ENCODE results near the gene ADAM33. TPM values are rescaled to one million over a fixed set of nuclear protein-coding genes. Genes with fewer than 3 reads are reported as not detected.

Gene ADAM33
- total RNA-seq, 1 donor from 2014 or later, result 11.7 TPM

DNA sequence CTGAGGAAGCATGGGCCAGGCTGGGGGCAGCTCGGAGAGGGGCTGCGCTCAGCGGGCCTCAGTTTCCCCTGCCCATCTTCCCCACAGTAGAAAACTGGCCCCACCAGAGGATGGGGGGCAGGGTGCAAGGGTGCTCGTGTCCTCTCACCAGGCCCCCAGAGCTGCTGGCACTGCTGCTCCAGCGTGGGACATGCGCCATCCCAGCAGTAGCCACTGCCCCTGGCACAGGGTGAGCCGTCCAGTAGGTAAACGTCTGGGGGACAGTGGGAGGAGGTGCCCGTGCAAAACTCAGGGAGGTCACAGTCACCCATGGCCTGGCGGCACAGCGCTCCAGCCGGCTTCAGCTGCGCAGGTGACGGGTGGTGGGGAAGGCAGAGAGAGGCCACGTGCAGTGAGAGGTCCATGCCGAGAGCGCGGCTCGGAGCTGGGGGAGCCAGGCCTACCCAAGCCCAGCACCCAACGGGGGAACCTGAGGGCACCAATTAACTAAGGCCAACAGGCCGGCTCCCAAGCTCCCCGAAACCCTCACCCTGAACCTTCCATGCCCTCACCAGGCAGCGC is 9.7 kb downstream of the ADAM33 start:
- H3K9me3 ChIP-seq, result no peaks in the 10 kb centered on the region
- H3K27me3 ChIP-seq (ENCODE audit: low read depth), result peaks cover 61% of the 10 kb centered on the region
- no peak overlapping the region for H3K27ac ChIP-seq
- no peaks in the 10 kb centered on the region for H3K36me3 ChIP-seq
- H3K4me3 ChIP-seq, result no peak overlapping the region
- intact Hi-C loops (cut with DNase I), result no loop called here
- TF ChIP-seq, protein P1, sequence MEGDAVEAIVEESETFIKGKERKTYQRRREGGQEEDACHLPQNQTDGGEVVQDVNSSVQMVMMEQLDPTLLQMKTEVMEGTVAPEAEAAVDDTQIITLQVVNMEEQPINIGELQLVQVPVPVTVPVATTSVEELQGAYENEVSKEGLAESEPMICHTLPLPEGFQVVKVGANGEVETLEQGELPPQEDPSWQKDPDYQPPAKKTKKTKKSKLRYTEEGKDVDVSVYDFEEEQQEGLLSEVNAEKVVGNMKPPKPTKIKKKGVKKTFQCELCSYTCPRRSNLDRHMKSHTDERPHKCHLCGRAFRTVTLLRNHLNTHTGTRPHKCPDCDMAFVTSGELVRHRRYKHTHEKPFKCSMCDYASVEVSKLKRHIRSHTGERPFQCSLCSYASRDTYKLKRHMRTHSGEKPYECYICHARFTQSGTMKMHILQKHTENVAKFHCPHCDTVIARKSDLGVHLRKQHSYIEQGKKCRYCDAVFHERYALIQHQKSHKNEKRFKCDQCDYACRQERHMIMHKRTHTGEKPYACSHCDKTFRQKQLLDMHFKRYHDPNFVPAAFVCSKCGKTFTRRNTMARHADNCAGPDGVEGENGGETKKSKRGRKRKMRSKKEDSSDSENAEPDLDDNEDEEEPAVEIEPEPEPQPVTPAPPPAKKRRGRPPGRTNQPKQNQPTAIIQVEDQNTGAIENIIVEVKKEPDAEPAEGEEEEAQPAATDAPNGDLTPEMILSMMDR (IDR thresholded peaks at IDR 0.05), result no peak
- ATAC-seq (no peak), DNase-seq (peak; percentile 35)
- H3K4me1 ChIP-seq, result peaks cover 12% of the 10 kb centered on the region

DNA sequence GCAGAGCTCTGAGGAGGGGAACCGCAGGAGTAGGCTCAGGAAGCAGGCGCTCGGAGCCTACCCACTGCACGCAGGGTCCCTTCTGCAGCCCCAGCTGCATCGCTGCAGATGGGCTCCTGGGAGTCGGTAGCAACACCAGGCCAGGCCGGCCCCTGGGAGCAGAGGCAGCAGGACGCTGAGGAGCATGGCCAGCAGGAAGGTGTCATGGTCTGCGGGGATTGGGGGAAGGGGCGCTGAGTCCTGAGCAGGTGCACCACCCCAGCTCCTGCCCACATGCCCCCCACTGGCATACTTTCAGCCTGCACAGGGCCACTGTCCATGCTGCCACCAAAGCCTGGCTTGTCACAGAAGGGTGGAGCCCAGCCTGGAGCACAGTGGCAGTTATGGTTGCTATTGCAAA is 10.9 kb downstream of the ADAM33 start:
- H3K9me3 ChIP-seq, result no peaks in the 10 kb centered on the region
- ATAC-seq (no peak), DNase-seq (peak; percentile 38)
- no peaks in the 10 kb centered on the region for H3K36me3 ChIP-seq
- peaks cover 56% of the 10 kb centered on the region for H3K27me3 ChIP-seq (ENCODE audit: low read depth)
- H3K27ac ChIP-seq, result no peak overlapping the region
- H3K4me1 ChIP-seq, result peaks cover 7% of the 10 kb centered on the region
- TF ChIP-seq, protein P1 (IDR thresholded peaks at IDR 0.05), result no peak
- no peak overlapping the region for H3K4me3 ChIP-seq
- intact Hi-C loops (cut with DNase I), result no loop called here

DNA sequence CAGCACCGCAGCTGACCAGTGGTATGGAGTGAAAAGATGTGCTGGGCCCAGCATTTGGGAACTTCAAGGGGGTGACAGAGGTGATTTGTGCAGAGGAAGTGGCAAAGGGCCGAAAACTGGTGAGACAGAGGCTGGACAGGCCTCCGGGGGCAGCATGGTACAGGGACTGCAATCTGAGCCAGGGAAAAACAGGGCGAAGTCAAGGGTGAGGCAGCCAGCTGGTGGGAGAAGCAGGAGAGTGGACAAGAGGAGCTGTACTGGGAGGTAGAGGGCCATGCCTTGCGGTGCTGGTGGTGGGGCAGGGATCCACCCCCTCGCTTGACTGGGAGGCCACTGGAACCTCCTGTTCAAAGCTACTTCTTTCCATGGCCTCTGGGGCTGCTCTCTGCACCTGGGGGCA is 11.3 kb downstream of the ADAM33 start:
- no peak for ATAC-seq
- no peak for DNase-seq
- H3K27me3 ChIP-seq (ENCODE audit: low read depth), result peaks cover 53% of the 10 kb centered on the region
- no peak overlapping the region for H3K4me3 ChIP-seq
- H3K4me1 ChIP-seq, result peaks cover 7% of the 10 kb centered on the region
- H3K27ac ChIP-seq, result no peak overlapping the region
- intact Hi-C loops (cut with DNase I), result no loop called here
- TF ChIP-seq, protein P1 (IDR thresholded peaks at IDR 0.05), result no peak
- no peaks in the 10 kb centered on the region for H3K9me3 ChIP-seq
- H3K36me3 ChIP-seq, result no peaks in the 10 kb centered on the region

DNA sequence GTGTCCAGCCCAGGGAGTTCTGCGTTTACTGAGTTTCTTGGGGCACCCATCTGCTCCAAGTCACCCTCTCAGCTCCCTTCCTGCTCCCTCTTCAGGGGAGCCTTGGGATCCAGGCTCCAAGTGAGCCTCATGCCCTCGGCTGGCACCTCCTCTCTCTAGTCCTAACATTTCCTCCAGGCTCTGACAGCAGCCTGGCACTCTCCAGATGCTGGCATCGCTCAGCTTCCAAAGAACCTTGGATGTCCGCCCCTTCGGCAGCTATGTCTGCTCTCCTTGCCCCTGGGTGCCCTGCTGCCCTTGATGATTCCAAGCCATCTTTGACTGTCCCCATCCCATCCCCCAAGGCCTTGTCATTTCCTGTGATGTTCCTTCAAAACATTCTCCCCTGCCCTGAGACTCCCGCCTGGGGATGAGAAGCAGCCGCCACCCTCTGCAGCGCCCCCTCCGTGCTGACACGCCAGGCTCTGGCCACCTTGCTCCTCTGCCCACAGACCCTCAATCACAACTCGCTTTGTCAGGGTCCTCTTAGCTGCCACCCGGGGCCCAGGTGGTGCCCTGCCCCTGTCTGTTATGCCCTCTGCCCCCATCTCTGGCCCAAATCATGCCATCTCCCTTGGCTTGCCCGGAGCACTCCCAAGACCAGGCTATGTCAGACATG is 12.0 kb downstream of the ADAM33 start:
- TF ChIP-seq, protein P1 (IDR thresholded peaks at IDR 0.05), result no peak
- ATAC-seq, result no peak
- Histone ChIP-seq H3K4me1 (peaks cover 7% of the 10 kb centered on the region), H3K27me3 (ENCODE audit: low read depth) (peaks cover 47% of the 10 kb centered on the region), H3K4me3 (no peak overlapping the region), H3K27ac (no peak overlapping the region), H3K9me3 (no peaks in the 10 kb centered on the region), H3K36me3 (no peaks in the 10 kb centered on the region)
- intact Hi-C loops (cut with DNase I), result no loop called here
- no peak for DNase-seq

DNA sequence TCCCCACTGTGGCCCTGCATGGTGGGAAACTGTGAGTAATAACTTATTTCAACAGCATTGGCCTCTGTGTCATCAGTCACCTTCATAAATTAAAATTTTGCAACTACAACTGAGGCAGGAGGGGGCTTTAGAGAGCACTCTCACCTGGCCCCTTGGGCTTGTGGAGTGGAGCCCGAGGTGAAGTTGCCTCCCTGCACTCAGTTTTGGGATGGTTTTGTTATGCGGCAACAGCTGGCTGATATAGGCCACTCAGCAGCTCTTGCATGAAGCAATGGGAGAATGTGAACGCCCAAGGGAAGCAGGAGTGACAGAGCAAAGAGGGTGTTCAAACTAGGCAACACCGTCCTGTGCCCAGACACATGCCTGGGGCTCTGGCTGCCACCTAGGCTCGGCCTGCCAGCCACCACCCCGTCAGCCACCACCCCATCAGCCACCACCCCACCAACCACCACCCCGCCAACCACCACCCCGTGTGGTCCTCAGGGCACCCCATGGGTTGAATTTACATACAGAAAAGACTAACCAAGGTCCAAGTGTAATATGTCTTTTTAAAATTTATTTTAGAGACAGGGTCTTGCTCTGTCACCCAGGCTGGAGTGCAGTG is 14.3 kb downstream of the ADAM33 start:
- TF ChIP-seq, protein P1 (IDR thresholded peaks at IDR 0.05), result no peak
- no peak for ATAC-seq
- peaks cover 25% of the 10 kb centered on the region for H3K27me3 ChIP-seq (ENCODE audit: low read depth)
- no peak for DNase-seq
- H3K36me3 ChIP-seq, result no peaks in the 10 kb centered on the region
- H3K4me3 ChIP-seq, result no peak overlapping the region
- intact Hi-C loops (cut with DNase I), result no loop called here
- H3K4me1 ChIP-seq, result peaks cover 2% of the 10 kb centered on the region
- no peaks in the 10 kb centered on the region for H3K9me3 ChIP-seq
- no peak overlapping the region for H3K27ac ChIP-seq
